NCI-H2029 treated with DMSO at 0.1 percent for 48 hours (cell line): ENCODE measurements around the gene MYRIP.
"Not testable (repeated sequence)": the region's sequence is repeated elsewhere in the genome, so short reads cannot be mapped to it uniquely, and the experiment has no call there.

Experiments
- DNase-seq: peaks from one replicate; lab custom pipeline; 2025; lab: John Stamatoyannopoulos, UW

The MYRIP gene

GRCh38 chr3:40037582-40037981 is 228.2 kb downstream of the MYRIP start:
- DNase-seq = no peak

- no peak for DNase-seq
Measured at GRCh38 chr3:40042752-40043443, 233.5 kb downstream of the MYRIP start.

- DNase-seq = peak; percentile 34
Measured at GRCh38 chr3:40043444-40043755, 234.0 kb downstream of the MYRIP start.

- DNase-seq = no peak
Measured at GRCh38 chr3:40044487-40044886, 235.1 kb downstream of the MYRIP start.

- no peak for DNase-seq
Measured at GRCh38 chr3:40045051-40045450, 235.6 kb downstream of the MYRIP start.

GRCh38 chr3:40046149-40046548 is 236.7 kb downstream of the MYRIP start:
- DNase-seq = no peak

- DNase-seq = no peak
Measured at GRCh38 chr3:40047406-40047805, 238.0 kb downstream of the MYRIP start.

- DNase-seq = no peak
Measured at GRCh38 chr3:40053663-40054062, 244.3 kb downstream of the MYRIP start.

GRCh38 chr3:40054568-40055222 is 245.3 kb downstream of the MYRIP start:
- DNase-seq = no peak

GRCh38 chr3:40055361-40055760 is 246.0 kb downstream of the MYRIP start:
- no peak for DNase-seq

- DNase-seq = no peak
Measured at GRCh38 chr3:40055956-40056355, 246.5 kb downstream of the MYRIP start.

GRCh38 chr3:40057077-40057476 is 247.7 kb downstream of the MYRIP start:
- DNase-seq = no peak

GRCh38 chr3:40057786-40058185 is 248.4 kb downstream of the MYRIP start:
- DNase-seq = no peak

- no peak for DNase-seq
Measured at GRCh38 chr3:40068636-40069035, 259.2 kb downstream of the MYRIP start.

- DNase-seq = no peak
Measured at GRCh38 chr3:40070816-40071215, 261.4 kb downstream of the MYRIP start.

GRCh38 chr3:40071683-40072238 is 262.4 kb downstream of the MYRIP start:
- DNase-seq = no peak

GRCh38 chr3:40073310-40074007 is 264.1 kb downstream of the MYRIP start:
- DNase-seq = no peak

GRCh38 chr3:40077139-40077538 is 267.7 kb downstream of the MYRIP start:
- DNase-seq = not testable (repeated sequence)

- not testable (repeated sequence) for DNase-seq
Measured at GRCh38 chr3:40077828-40078492, 268.6 kb downstream of the MYRIP start.

- no peak for DNase-seq
Measured at GRCh38 chr3:40078590-40078989, 269.2 kb downstream of the MYRIP start.

- no peak for DNase-seq
Measured at GRCh38 chr3:40079203-40079846, 269.9 kb downstream of the MYRIP start.

GRCh38 chr3:40079847-40080240 is 270.4 kb downstream of the MYRIP start:
- no peak for DNase-seq
